Body of pancreas (tissue), 4 donors: Measurements from ENCODE around the gene PUS7.

Experiments used
- POLR2A ChIP-seq, 3 donors: fragments of 450-650 bp; IDR thresholded peaks; one replicate each; pipeline ENCODE4 v1.6.1; 2016; ENCODE audit warnings: antibody characterized with exemption in 3 of 3, mild to moderate bottlenecking in 2 of 3
- TF ChIP-seq, protein P1 (sequence below), 7 experiments: fragments of 450-650 bp in 4 of 7; fragments of 200-600 bp in 3 of 7; sonication (generic) in 3 of 7; IDR thresholded peaks; one replicate each; pipeline ENCODE4 v1.5.1; 2016 to 2019; ENCODE audit warnings: antibody characterized with exemption in 7 of 7

DNA sequence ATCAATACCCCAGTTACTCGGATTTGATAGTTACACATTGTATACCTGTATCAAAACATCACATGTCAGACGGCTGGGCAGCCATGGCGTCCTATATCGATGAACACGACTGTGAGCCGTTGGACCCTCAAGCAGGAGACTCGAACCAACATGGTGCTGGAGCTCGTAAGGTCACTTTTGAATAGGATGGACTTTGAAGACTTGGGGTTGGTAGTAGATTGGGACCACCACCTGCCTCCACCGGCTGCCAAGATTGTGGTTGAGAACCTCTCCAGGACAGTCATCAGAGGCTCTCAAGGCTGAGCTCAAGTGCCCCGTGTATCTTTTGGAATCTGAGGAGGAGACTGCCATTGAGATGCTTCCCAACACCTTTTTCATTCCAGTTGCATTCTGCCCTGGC is 8.1 kb upstream of the PUS7 start:
- TF ChIP-seq, protein P1, sequence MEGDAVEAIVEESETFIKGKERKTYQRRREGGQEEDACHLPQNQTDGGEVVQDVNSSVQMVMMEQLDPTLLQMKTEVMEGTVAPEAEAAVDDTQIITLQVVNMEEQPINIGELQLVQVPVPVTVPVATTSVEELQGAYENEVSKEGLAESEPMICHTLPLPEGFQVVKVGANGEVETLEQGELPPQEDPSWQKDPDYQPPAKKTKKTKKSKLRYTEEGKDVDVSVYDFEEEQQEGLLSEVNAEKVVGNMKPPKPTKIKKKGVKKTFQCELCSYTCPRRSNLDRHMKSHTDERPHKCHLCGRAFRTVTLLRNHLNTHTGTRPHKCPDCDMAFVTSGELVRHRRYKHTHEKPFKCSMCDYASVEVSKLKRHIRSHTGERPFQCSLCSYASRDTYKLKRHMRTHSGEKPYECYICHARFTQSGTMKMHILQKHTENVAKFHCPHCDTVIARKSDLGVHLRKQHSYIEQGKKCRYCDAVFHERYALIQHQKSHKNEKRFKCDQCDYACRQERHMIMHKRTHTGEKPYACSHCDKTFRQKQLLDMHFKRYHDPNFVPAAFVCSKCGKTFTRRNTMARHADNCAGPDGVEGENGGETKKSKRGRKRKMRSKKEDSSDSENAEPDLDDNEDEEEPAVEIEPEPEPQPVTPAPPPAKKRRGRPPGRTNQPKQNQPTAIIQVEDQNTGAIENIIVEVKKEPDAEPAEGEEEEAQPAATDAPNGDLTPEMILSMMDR (IDR thresholded peaks at IDR 0.05) = no peak
- TF ChIP-seq POLR2A (IDR thresholded peaks at IDR 0.05) = no peak
